Fibroblast of skin of abdomen (primary cell): Measurements from ENCODE around the gene GALNT2.

Experiments
- DNase-seq: peaks from one replicate; pipeline ENCODE4 v3.0.0-alpha.2; 2013

GALNT2 gene

DNA sequence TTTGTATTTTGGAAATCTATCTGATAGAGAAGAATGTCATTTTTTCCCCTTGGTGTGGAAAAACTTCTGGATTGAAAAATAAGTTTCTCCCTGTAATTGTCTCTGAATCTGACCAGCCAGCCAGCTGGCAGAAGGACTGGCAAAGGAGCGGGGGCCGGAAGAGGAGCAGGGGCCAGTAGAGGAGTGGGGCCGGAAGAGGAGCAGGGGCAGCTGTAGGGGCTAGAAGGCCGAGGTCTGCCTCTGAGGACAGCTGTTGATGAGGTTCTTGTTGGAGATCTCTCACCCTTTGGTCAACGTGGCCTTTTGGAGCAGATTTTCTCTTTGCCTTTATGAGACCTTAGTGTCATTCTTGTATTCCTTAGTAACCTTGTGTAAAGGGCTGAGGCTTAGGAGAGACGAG, 121.8 kb downstream of the GALNT2 start:
- no peak for DNase-seq

DNA sequence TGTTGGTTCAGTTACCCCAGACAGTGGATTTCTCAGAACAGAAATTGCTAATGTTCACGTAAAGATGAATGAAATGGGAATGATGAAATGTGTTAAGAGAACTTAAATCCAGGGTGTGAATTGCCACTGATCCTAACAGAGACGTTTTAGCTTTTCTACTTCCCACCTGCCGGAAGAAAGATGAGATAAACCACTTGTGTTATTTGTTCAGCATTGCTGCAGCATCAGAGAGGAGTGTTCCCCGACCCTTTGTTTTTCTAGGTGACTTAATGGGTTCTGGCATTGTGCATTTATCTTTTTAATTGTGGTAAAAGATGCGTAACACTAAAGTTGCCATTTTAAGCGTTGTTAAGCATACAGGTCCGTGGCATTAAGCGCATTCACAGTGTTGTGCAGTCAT, 122.3 kb downstream of the GALNT2 start:
- no peak for DNase-seq

DNA sequence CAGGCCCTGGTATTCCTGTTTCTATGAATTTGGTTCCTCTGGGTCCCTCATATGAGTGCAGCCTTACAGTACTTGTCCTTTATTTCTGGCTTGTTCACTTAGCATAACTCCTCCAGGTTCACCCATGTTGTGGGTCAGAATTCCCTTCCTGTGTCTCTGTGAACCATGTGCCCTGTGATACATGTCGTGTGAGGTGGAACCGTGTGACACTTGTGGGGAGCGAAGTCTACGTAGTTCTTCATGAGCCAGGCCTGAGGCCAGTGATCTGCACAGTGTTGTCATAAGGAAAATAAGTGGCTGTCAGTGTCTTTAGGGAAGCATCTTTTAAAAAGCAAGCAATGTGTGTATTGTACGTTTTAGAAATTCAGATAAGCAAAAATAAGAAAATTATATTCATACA, 122.8 kb downstream of the GALNT2 start:
- no peak for DNase-seq

DNA sequence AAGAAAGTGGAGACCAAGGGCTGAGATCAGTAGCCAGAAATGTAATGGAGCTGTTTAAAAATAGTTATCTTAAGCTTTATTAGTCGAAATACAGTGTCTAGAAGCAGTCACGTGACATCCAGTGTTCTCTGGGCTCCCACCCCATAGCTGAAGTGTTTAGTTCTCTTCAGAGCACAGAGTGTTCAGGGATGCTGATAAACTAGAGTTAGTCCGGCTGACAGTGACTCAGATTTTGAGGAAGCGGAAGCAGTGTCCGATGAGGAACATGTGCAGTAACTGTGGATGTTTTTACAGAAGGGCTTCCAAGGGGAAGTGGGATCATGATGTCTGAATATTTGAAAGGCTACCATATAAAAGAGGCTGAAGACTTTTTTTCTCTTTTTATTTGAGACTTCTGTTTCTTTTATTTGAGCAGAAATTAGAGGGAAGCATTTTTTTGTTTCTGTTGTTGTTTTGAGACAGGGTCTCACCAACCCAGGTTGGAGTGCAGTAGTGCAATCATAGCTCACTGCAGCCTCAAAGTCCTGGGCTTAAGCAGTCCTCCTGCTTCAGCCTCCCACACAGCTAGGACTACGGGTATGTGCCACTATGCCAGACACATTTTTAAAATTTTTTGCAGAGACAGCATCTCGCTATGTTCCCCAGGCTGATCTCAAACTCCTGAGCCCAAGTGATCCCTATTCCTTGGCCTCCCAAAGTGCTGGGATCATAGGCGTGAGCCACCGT, 124.2 kb downstream of the GALNT2 start:
- peak; percentile 31 for DNase-seq

GRCh38 chr1:230191855-230192254, 124.8 kb downstream of the GALNT2 start:
- no peak for DNase-seq

- no peak for DNase-seq
These were observed 127.5 kb downstream of the GALNT2 start for GRCh38 chr1:230194525-230194924.

- DNase-seq = no peak
These were observed 128.2 kb downstream of the GALNT2 start for GRCh38 chr1:230195199-230195598.

- no peak for DNase-seq
These were observed 129.0 kb downstream of the GALNT2 start for GRCh38 chr1:230196077-230196476.

- DNase-seq = no peak
These were observed 130.9 kb downstream of the GALNT2 start for GRCh38 chr1:230197644-230198567.

DNA sequence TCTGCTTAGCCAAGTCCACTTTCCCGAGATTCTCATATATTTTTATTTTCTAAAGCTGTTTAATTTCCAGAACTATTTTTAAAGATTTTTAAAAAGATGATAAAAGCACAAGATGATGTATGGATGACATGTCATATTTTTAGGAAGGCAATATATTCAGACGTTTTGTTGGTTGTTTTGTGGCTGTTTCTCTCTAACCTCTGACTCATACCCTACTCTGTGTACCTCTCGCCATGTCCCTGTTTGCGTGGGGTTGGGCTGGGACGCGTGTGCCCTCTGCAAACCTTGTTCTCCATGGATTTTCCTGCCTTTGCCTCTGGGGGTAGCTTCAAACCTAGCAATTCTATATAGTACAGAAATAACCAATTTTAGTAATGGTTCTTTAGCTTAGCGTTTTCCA, 132.0 kb downstream of the GALNT2 start:
- no peak for DNase-seq

- DNase-seq = no peak
These were observed 132.5 kb downstream of the GALNT2 start for GRCh38 chr1:230199554-230199953.

GRCh38 chr1:230200276-230200675, 133.2 kb downstream of the GALNT2 start:
- no peak for DNase-seq

DNA sequence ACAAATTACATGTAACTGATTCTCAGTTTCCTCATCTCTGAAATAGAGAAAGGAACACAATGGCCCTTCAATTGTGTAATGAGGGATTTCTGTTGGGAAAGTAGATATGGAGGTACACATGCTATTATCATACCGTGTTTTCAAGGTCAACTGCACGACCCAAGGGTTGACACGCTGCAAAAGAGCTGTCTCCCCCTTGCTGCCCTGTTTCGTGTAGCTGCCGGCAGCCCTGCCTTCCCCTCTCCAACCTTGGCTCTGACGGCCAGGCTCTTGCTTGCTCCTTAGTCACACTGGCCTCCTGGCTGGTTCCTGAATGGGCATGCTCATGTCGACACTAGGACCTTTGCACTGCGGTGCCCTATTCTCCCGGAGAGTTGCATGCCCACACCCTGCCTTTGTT, 134.4 kb downstream of the GALNT2 start:
- no peak for DNase-seq

DNA sequence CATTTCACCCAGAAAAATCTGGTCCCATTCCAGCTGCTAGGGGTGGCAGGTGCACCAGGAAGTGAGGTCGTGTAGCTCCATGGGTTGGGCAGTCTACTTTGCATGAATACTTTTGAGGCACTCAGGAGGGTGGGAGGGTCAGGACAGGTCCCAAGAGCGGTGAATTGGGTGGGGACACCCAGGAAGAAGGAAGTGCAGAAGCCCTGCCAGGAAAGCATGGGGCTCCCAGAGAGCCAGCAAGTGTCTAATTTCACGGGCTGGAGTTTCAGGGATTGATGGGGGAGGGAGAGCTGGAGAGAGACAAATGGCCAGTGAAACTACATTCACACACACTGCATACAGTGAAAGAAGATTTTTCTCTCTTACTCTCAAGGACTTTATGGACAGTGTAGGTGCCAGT, 137.8 kb downstream of the GALNT2 start:
- no peak for DNase-seq

DNA sequence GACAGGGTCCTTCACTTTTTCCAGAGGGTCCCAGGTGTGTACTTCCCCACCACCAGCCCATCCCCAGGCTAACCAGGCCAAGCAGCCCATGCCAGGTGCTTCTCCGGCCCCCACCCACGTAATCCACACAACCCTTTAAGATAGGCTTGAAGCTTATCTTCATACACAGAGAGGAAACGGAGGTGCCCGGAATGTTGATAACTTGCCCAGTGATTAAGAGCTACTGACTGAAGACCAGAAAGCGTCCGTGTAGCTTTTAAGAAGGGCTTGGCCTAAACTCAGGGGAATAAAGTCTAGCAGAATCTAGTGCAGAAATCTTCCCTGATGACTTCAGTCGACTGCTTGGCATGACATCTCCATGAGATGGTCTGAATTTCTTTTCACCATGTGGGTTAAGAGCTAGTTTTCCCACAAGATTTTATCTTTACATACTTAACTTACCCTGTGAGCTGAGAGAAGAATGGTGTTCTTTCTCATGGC, 138.7 kb downstream of the GALNT2 start:
- DNase-seq = peak; percentile 26

- no peak for DNase-seq
These were observed 139.2 kb downstream of the GALNT2 start for GRCh38 chr1:230206207-230206606.

GRCh38 chr1:230206976-230207375, 139.9 kb downstream of the GALNT2 start:
- DNase-seq = no peak

- DNase-seq = no peak
These were observed 140.6 kb downstream of the GALNT2 start for GRCh38 chr1:230207598-230207997.

DNA sequence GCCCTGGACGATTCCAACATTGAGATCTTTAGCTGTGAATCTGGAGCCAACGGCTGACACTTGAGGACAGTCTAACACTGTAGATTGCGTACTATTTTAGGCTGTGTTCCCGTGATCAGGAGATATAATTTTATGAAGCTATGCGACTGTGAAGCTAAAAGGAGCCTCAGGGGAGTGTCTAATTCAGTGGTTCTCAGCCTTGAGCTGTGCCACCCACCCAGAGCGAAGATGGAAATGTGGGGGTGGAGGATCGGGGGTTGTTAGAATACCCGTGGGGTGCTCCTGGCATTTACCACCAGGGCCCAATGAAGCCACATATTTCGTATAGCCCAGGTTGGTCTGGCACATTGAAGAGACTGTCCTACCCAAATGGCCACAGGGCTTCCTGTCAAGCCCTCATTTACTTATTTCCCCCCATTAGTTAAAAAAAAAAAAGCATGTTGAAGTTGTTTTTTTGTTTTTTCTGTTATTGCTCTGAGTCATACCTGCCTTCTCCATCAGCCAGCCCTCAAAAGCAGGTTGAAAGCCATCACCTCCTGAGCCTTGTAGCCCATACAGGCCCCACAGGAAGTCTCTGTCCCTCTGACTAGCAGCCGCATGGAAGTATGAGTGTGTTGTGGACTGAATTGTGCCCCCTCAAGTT, 141.7 kb downstream of the GALNT2 start:
- DNase-seq = no peak

- DNase-seq = no peak
These were observed 143.4 kb downstream of the GALNT2 start for GRCh38 chr1:230210326-230210980.

DNA sequence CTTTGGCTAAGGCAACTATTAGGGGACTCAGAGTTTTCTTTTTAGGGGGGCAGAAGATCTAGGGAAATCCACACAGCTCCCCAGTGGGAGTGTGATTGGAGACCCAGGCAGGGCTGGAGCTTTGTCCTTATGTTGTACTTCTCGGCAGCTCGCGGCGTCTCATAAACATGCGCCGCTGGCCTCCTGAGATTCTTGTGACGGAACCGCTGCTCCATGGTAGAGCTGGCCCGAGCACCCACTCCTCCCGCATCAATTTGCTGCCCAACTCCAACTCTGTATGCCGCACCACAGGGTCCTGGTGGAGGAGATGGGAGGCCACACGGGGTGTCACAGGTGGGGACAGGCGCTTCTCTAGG, 143.9 kb downstream of the GALNT2 start:
- no peak for DNase-seq

DNA sequence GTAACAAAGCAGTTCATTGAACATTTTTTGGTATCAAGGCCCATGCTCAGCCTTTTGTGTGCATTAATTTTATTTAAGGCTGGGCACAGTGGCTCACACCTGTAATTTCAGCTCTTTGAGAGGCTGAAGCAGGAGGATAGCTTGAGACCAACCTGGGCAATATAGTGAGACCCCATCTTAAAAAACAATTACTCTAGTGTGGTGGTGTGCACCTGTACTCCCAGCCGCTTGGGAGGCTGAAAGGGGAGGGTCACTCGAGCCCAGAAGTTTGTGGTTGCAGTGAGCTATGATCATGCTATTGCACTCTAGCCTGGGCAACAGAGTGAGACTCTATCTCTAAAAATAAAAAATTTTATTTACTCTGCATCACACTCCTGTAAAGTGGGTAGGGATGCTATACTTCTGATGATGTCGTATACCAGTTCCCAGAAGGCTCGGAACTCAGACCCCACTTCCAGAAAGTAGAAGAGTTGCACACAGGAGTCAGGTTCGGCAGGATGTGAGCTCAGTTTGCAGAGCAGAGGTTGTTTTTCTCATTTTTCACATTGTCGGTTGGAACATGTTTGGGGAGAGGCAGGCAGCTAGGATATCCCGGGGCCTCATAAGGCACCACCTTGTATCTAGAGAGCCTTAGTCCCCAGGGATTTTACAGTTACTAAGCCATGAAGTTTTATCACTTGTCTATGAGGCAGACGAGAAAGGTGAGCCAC, 144.6 kb downstream of the GALNT2 start:
- no peak for DNase-seq
